ENCODE measurements around the gene TNFRSF14.

Gene TNFRSF14

GRCh38 chr1:2593251-2593878, 37.2 kb downstream of the TNFRSF14 start:
- no peaks in the 10 kb centered on the region for H3K9me3 ChIP-seq (ENCODE audit: control insufficient read depth in 1 of 2, low read length in 2 of 2)
- H3K36me3 ChIP-seq (ENCODE audit: control insufficient read depth in 1 of 2, insufficient read depth in 2 of 2, low read length in 2 of 2), result peaks cover 0 to 19% of the 10 kb centered on the region in 2 donors
- peaks cover 17 to 26% of the 10 kb centered on the region in 2 donors for H3K4me1 ChIP-seq (ENCODE audit: control insufficient read depth in 1 of 2, insufficient read depth in 2 of 2, low read length in 2 of 2)
- no peaks in the 10 kb centered on the region for H3K27me3 ChIP-seq (ENCODE audit: control insufficient read depth in 1 of 2, insufficient read depth in 2 of 2, low read length in 2 of 2)
- peak overlapping the region in 1 of 2 donors; percentile 65 for H3K4me3 ChIP-seq (ENCODE audit: low read depth in 1 of 2, low read length in 2 of 2)
- peak overlapping the region in 1 of 2 donors; percentile 43 for H3K9ac ChIP-seq (ENCODE audit: low read depth in 1 of 2, low read length in 2 of 2)
- H3K27ac ChIP-seq (ENCODE audit: low read depth, low read length), result no peak overlapping the region

- peak overlapping the region in 1 of 2 donors; percentile 43 for H3K9ac ChIP-seq (ENCODE audit: low read depth in 1 of 2, low read length in 2 of 2)
- H3K4me3 ChIP-seq (ENCODE audit: low read depth in 1 of 2, low read length in 2 of 2), result peak overlapping the region; percentile 45 to 65
- H3K36me3 ChIP-seq (ENCODE audit: control insufficient read depth in 1 of 2, insufficient read depth in 2 of 2, low read length in 2 of 2), result peaks cover 0 to 14% of the 10 kb centered on the region in 2 donors
- H3K9me3 ChIP-seq (ENCODE audit: control insufficient read depth in 1 of 2, low read length in 2 of 2), result no peaks in the 10 kb centered on the region
- no peaks in the 10 kb centered on the region for H3K27me3 ChIP-seq (ENCODE audit: control insufficient read depth in 1 of 2, insufficient read depth in 2 of 2, low read length in 2 of 2)
- peaks cover 17 to 19% of the 10 kb centered on the region in 2 donors for H3K4me1 ChIP-seq (ENCODE audit: control insufficient read depth in 1 of 2, insufficient read depth in 2 of 2, low read length in 2 of 2)
- no peak overlapping the region for H3K27ac ChIP-seq (ENCODE audit: low read depth, low read length)
Observed at GRCh38 chr1:2594001-2594640, 38.0 kb downstream of the TNFRSF14 start.

GRCh38 chr1:2594641-2595131, 38.5 kb downstream of the TNFRSF14 start:
- Histone ChIP-seq H3K27me3 (ENCODE audit: control insufficient read depth in 1 of 2, insufficient read depth in 2 of 2, low read length in 2 of 2) (no peaks in the 10 kb centered on the region), H3K4me1 (ENCODE audit: control insufficient read depth in 1 of 2, insufficient read depth in 2 of 2, low read length in 2 of 2) (peaks cover 17 to 19% of the 10 kb centered on the region in 2 donors), H3K9ac (ENCODE audit: low read depth in 1 of 2, low read length in 2 of 2) (no peak overlapping the region), H3K36me3 (ENCODE audit: control insufficient read depth in 1 of 2, insufficient read depth in 2 of 2, low read length in 2 of 2) (peaks cover 0 to 10% of the 10 kb centered on the region in 2 donors), H3K9me3 (ENCODE audit: control insufficient read depth in 1 of 2, low read length in 2 of 2) (no peaks in the 10 kb centered on the region), H3K27ac (ENCODE audit: low read depth, low read length) (no peak overlapping the region), H3K4me3 (ENCODE audit: low read depth in 1 of 2, low read length in 2 of 2) (no peak overlapping the region)

GRCh38 chr1:2595261-2595811, 39.2 kb downstream of the TNFRSF14 start:
- Histone ChIP-seq H3K27me3 (ENCODE audit: control insufficient read depth in 1 of 2, insufficient read depth in 2 of 2, low read length in 2 of 2) (no peaks in the 10 kb centered on the region), H3K4me1 (ENCODE audit: control insufficient read depth in 1 of 2, insufficient read depth in 2 of 2, low read length in 2 of 2) (peaks cover 17 to 19% of the 10 kb centered on the region in 2 donors), H3K4me3 (ENCODE audit: low read depth in 1 of 2, low read length in 2 of 2) (no peak overlapping the region), H3K27ac (ENCODE audit: low read depth, low read length) (no peak overlapping the region), H3K9me3 (ENCODE audit: control insufficient read depth in 1 of 2, low read length in 2 of 2) (no peaks in the 10 kb centered on the region), H3K36me3 (ENCODE audit: control insufficient read depth in 1 of 2, insufficient read depth in 2 of 2, low read length in 2 of 2) (peaks cover 0 to 5% of the 10 kb centered on the region in 2 donors), H3K9ac (ENCODE audit: low read depth in 1 of 2, low read length in 2 of 2) (no peak overlapping the region)

GRCh38 chr1:2595812-2596529, 39.8 kb downstream of the TNFRSF14 start:
- Histone ChIP-seq H3K4me3 (ENCODE audit: low read depth in 1 of 2, low read length in 2 of 2) (no peak overlapping the region), H3K27ac (ENCODE audit: low read depth, low read length) (no peak overlapping the region), H3K9me3 (ENCODE audit: control insufficient read depth in 1 of 2, low read length in 2 of 2) (no peaks in the 10 kb centered on the region), H3K27me3 (ENCODE audit: control insufficient read depth in 1 of 2, insufficient read depth in 2 of 2, low read length in 2 of 2) (no peaks in the 10 kb centered on the region), H3K4me1 (ENCODE audit: control insufficient read depth in 1 of 2, insufficient read depth in 2 of 2, low read length in 2 of 2) (peaks cover 17 to 19% of the 10 kb centered on the region in 2 donors), H3K9ac (ENCODE audit: low read depth in 1 of 2, low read length in 2 of 2) (no peak overlapping the region), H3K36me3 (ENCODE audit: control insufficient read depth in 1 of 2, insufficient read depth in 2 of 2, low read length in 2 of 2) (no peaks in the 10 kb centered on the region)

GRCh38 chr1:2596530-2597333, 40.6 kb downstream of the TNFRSF14 start:
- H3K4me3 ChIP-seq (ENCODE audit: low read depth in 1 of 2, low read length in 2 of 2), result no peak overlapping the region
- H3K9ac ChIP-seq (ENCODE audit: low read depth in 1 of 2, low read length in 2 of 2), result no peak overlapping the region
- H3K36me3 ChIP-seq (ENCODE audit: control insufficient read depth in 1 of 2, insufficient read depth in 2 of 2, low read length in 2 of 2), result no peaks in the 10 kb centered on the region
- no peaks in the 10 kb centered on the region for H3K9me3 ChIP-seq (ENCODE audit: control insufficient read depth in 1 of 2, low read length in 2 of 2)
- H3K4me1 ChIP-seq (ENCODE audit: control insufficient read depth in 1 of 2, insufficient read depth in 2 of 2, low read length in 2 of 2), result peaks cover 17 to 19% of the 10 kb centered on the region in 2 donors
- H3K27ac ChIP-seq (ENCODE audit: low read depth, low read length), result no peak overlapping the region
- no peaks in the 10 kb centered on the region for H3K27me3 ChIP-seq (ENCODE audit: control insufficient read depth in 1 of 2, insufficient read depth in 2 of 2, low read length in 2 of 2)

GRCh38 chr1:2597441-2598328, 41.5 kb downstream of the TNFRSF14 start:
- Histone ChIP-seq H3K36me3 (ENCODE audit: control insufficient read depth in 1 of 2, insufficient read depth in 2 of 2, low read length in 2 of 2) (no peaks in the 10 kb centered on the region), H3K27ac (ENCODE audit: low read depth, low read length) (no peak overlapping the region), H3K4me1 (ENCODE audit: control insufficient read depth in 1 of 2, insufficient read depth in 2 of 2, low read length in 2 of 2) (peaks cover 17% of the 10 kb centered on the region in 2 donors), H3K27me3 (ENCODE audit: control insufficient read depth in 1 of 2, insufficient read depth in 2 of 2, low read length in 2 of 2) (no peaks in the 10 kb centered on the region), H3K9ac (ENCODE audit: low read depth in 1 of 2, low read length in 2 of 2) (no peak overlapping the region), H3K4me3 (ENCODE audit: low read depth in 1 of 2, low read length in 2 of 2) (no peak overlapping the region), H3K9me3 (ENCODE audit: control insufficient read depth in 1 of 2, low read length in 2 of 2) (no peaks in the 10 kb centered on the region)

- Histone ChIP-seq H3K4me3 (ENCODE audit: low read depth in 1 of 2, low read length in 2 of 2) (no peak overlapping the region), H3K4me1 (ENCODE audit: control insufficient read depth in 1 of 2, insufficient read depth in 2 of 2, low read length in 2 of 2) (peaks cover 10% of the 10 kb centered on the region in 2 donors), H3K9me3 (ENCODE audit: control insufficient read depth in 1 of 2, low read length in 2 of 2) (no peaks in the 10 kb centered on the region), H3K27me3 (ENCODE audit: control insufficient read depth in 1 of 2, insufficient read depth in 2 of 2, low read length in 2 of 2) (no peaks in the 10 kb centered on the region), H3K27ac (ENCODE audit: low read depth, low read length) (no peak overlapping the region), H3K9ac (ENCODE audit: low read depth in 1 of 2, low read length in 2 of 2) (no peak overlapping the region), H3K36me3 (ENCODE audit: control insufficient read depth in 1 of 2, insufficient read depth in 2 of 2, low read length in 2 of 2) (no peaks in the 10 kb centered on the region)
Observed at GRCh38 chr1:2598329-2598931, 42.3 kb downstream of the TNFRSF14 start.

Measured in duodenal mucosa (tissue), 2 donors.